Endothelial cell (in vitro differentiated cells): ENCODE results near the gene DPM2. TPM values are rescaled to one million over a fixed set of nuclear protein-coding genes. Genes with fewer than 3 reads are reported as not detected.

Experiments
- DNase-seq: peaks from one replicate; pipeline ENCODE4 v3.0.0; 2021; ENCODE audit warnings: low spot score
- H3K27ac Mint-ChIP-seq: one replicate; pipeline ENCODE4 v1.8.0; 2021; ENCODE audit warnings: mixed read lengths, inconsistent platforms; ENCODE audit not compliant: unreplicated experiment
- H3K27me3 Mint-ChIP-seq: one replicate; pipeline ENCODE4 v1.8.0; 2021; ENCODE audit warnings: mild to moderate bottlenecking, moderate library complexity, mixed read lengths, inconsistent platforms; ENCODE audit not compliant: unreplicated experiment
- H3K36me3 Mint-ChIP-seq: one replicate; pipeline ENCODE4 v1.8.0; 2021; ENCODE audit warnings: mild to moderate bottlenecking, low read depth, mixed read lengths, inconsistent platforms; ENCODE audit not compliant: unreplicated experiment
- H3K4me1 Mint-ChIP-seq: one replicate; pipeline ENCODE4 v1.8.0; 2021; ENCODE audit warnings: mild to moderate bottlenecking, mixed read lengths, inconsistent platforms; ENCODE audit not compliant: unreplicated experiment
- H3K4me3 Mint-ChIP-seq: one replicate; pipeline ENCODE4 v1.8.0; 2021; ENCODE audit warnings: mild to moderate bottlenecking, mixed read lengths, inconsistent platforms; ENCODE audit not compliant: unreplicated experiment
- H3K9me3 Mint-ChIP-seq: one replicate; pipeline ENCODE4 v1.8.0; 2021; ENCODE audit warnings: mixed read lengths, inconsistent platforms; ENCODE audit not compliant: unreplicated experiment
- total RNA-seq: library from RNA; stranded (reverse); fragmentation: NEBNext Ultra II Directional; extraction: Animal tissue kit (Norgen Biotek cat#: 25700); gene quantifications from one replicate; pipeline ENCODE4 v1.2.1, GENCODE V29; 2021; ENCODE audit not compliant: unreplicated experiment
- TF ChIP-seq, protein P1 (sequence below): fragments of 200-600 bp; sonication (generic); IDR thresholded peaks from one replicate; pipeline ENCODE4 v1.5.0; 2021; ENCODE audit warnings: antibody characterized with exemption; ENCODE audit not compliant: unreplicated experiment

The DPM2 gene
- total RNA-seq, 1 donor from 2014 or later, result 31.5 TPM

DNA sequence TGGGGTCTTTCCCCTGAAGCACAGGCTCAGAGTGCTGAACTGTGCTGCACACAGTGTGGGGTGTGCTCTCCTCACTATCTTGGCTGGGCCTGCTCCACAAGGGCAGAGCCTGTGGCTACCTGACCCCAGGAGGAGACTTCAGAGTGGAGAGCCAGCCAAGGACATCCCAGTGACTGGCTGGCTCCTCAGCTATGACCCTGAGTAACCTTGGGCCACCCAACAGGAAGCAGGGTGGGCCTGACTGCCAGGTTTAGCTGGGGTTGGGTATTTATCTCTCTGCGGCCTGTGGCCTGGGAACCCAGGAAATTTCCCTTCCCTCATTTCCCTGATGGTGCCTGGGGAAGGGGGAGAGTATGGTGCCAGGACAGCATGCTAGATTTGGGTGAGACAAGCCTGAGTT is 45.3 kb upstream of the DPM2 start:
- Mint-ChIP-seq H3K9me3 (no peaks in the 10 kb centered on the region), H3K4me1 (peaks cover 19% of the 10 kb centered on the region), H3K36me3 (no peaks in the 10 kb centered on the region), H3K4me3 (no peak overlapping the region), H3K27ac (no peak overlapping the region), H3K27me3 (peaks cover 5% of the 10 kb centered on the region)
- TF ChIP-seq, protein P1, sequence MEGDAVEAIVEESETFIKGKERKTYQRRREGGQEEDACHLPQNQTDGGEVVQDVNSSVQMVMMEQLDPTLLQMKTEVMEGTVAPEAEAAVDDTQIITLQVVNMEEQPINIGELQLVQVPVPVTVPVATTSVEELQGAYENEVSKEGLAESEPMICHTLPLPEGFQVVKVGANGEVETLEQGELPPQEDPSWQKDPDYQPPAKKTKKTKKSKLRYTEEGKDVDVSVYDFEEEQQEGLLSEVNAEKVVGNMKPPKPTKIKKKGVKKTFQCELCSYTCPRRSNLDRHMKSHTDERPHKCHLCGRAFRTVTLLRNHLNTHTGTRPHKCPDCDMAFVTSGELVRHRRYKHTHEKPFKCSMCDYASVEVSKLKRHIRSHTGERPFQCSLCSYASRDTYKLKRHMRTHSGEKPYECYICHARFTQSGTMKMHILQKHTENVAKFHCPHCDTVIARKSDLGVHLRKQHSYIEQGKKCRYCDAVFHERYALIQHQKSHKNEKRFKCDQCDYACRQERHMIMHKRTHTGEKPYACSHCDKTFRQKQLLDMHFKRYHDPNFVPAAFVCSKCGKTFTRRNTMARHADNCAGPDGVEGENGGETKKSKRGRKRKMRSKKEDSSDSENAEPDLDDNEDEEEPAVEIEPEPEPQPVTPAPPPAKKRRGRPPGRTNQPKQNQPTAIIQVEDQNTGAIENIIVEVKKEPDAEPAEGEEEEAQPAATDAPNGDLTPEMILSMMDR, result no peak
- DNase-seq, result no peak

DNA sequence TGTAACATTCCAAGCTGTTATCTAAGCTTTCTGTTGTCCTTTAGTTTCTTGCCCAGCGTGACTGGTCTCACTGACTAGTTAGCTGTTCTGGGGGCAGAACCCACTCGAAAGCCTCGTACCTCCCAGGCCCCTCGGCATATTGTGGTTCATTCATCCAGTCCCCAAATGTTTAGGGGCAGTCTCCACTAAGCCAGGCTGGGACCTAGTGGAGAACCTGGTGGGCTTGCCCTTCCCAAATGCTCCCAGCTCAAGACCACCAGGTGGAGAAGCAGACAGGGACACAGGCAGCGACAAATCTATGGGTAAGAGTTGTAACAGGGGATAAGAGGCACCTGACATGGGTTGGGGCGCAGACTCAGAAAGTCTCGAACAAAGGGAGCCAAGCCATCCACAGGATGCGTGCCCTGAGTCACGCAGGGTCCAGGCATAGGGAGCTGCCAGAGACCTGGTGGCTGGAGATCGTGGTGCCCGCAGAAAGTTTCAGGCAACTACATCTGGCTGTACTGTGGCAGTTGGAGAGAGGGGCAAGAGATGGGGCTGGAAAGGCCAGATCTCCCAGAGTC is 44.0 kb upstream of the DPM2 start:
- no peak for DNase-seq
- H3K36me3 Mint-ChIP-seq, result no peaks in the 10 kb centered on the region
- TF ChIP-seq, protein P1, result no peak
- H3K4me3 Mint-ChIP-seq, result peak overlapping the region; percentile 88
- H3K4me1 Mint-ChIP-seq, result peaks cover 19% of the 10 kb centered on the region
- peak overlapping the region; percentile 45 for H3K27ac Mint-ChIP-seq
- H3K9me3 Mint-ChIP-seq, result no peaks in the 10 kb centered on the region
- H3K27me3 Mint-ChIP-seq, result peaks cover 5% of the 10 kb centered on the region

DNA sequence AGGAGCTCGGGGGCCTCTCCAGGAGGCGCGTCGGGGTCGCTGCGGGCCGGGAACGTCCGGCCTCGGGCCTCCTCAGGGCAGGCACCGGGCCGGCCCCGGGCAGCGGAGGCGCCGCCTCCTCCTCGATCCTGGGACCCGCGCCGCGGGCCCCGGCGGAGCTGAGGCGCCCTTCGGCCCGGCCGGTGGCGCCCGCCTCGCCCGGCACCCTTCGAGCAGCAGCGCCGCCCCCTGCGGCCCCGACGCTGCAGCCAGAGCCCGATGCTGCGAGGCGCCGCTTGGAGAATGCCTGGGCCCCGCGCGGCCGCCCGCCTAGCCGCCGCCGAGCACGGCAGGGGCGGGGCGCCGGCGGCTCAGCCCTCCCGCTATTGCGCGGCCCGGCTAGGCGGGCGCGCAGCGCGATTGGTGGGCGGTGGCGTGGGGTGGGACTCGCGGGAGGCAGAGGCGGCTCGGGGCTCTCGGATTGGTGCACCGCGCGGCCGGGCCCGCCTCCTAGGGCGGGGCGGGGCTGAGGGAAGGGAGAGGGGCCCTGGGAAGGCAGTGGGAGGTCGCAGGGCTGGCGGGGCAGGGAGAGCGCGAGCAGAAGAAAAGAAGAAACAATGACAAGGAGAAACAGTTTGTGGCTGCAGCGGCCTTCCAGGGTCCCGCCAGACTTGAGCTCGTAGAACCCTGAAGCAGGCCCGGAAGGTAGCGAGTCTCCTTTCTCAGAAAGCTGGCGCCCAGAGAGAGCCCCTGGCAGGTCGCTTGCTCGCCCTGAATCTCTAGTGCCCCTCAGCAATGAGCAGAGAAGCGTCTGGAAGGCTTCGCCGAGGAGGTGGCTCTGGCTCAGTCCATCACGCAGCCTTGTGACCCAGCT is 43.3 kb upstream of the DPM2 start, which contains the start of gene EEIG1:
TSS of gene EEIG1 (minus strand) at position 284 of the 853 bp plus-strand sequence. CDS start 852 bp downstream, outside the sequence.
- DNase-seq, result peak; percentile 98

DNA sequence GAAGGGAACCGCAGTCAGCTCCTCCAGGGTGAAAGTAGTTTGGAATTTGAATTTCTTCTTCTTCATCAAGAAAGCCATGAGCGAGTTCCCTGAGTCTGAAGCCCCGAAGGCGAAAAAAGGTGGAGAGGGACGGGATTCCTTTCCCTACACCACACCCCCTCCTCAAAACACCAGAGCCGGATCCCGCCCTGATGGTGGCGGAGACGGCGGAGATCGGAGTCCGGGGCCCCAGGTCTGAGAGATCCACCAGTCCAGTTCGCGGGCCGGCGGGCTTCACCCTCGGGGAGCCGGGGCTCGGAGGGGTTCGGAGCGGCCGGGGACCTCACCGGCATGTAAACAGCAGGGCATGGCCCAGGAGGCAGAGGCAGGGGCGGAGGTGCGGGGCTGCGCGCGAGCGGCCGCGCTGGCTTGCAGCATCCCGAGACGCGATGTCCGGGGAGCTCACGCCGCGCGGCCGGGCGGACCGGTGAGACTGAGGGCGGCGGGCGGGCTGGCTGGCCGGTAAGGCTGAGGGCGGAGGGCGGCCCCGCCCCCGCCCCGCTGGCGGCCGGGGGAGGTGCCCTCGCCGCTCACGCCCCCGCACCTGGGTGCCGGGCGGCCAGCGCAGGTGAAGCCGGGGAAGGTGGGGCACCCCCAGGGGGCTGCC is 42.5 kb upstream of the DPM2 start:
- no peaks in the 10 kb centered on the region for H3K9me3 Mint-ChIP-seq
- peak overlapping the region; percentile 18 for H3K27ac Mint-ChIP-seq
- TF ChIP-seq, protein P1, result no peak
- no peaks in the 10 kb centered on the region for H3K36me3 Mint-ChIP-seq
- peaks cover 19% of the 10 kb centered on the region for H3K4me1 Mint-ChIP-seq
- H3K27me3 Mint-ChIP-seq, result peaks cover 9% of the 10 kb centered on the region
- peak; percentile 36 for DNase-seq
- peak overlapping the region; percentile 94 for H3K4me3 Mint-ChIP-seq

More for the DNA sequence above, 43.3 kb upstream of the DPM2 start, which contains the start of gene EEIG1:
- H3K27ac Mint-ChIP-seq, result peak within 1 kb of the TSS; percentile 45
- peaks cover 7% of the 10 kb centered on the region for H3K27me3 Mint-ChIP-seq
- no peaks in the 10 kb centered on the region for H3K9me3 Mint-ChIP-seq
- H3K36me3 Mint-ChIP-seq, result no peaks in the 10 kb centered on the region
- H3K4me3 Mint-ChIP-seq, result peak within 1 kb of the TSS; percentile 94
- peaks cover 19% of the 10 kb centered on the region for H3K4me1 Mint-ChIP-seq
- TF ChIP-seq, protein P1, result no peak
